KG1 (cell line): Measurements from ENCODE around the gene TNNI3K.

ENCODE experiments used
- DNase-seq: peaks from one replicate; lab custom pipeline; 2025; lab: John Stamatoyannopoulos, UW

TNNI3K gene

GRCh38 chr1:74437035-74437434, 201.8 kb downstream of the TNNI3K start:
- DNase-seq = no peak

GRCh38 chr1:74452035-74452434, 216.8 kb downstream of the TNNI3K start:
- DNase-seq = no peak

DNA sequence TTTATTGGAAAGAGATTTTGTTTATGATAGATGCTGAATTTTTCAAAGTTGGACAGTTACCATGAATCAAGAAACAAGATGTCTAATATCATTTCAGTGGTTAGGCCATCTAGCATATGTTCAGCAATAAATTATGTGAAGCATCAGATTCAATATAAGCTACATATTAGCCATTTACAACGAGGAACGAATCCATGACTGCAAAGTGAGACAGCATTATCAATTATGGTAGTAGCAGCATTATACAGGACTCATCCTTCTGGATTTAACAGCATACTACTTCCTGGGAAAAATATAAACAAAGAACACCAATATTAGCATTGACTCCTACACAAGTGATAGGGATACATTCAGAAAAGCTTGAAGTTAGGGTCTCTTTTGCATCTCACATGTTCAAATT, 218.1 kb downstream of the TNNI3K start:
- no peak for DNase-seq

GRCh38 chr1:74455390-74455789, 220.2 kb downstream of the TNNI3K start:
- DNase-seq = no peak

DNA sequence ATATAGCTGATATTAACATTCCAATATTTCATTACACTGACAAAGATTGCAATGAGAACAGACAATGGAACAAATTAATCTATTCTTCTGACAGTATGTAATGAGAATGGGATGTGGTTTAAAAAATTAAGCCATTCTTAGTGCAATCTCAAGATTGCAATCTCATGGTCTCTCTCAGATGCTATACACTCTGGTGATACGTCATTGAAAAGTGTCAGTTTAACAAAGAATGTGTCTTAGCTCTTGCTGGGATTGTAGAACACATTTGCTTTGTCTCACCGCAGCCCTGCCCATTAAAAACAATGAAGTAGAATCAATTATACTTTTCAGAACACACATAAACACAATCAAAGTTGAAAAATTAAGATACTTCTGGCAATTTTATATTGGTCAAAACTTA, 222.1 kb downstream of the TNNI3K start:
- DNase-seq = no peak

- DNase-seq = no peak
These were observed 228.3 kb downstream of the TNNI3K start for GRCh38 chr1:74463333-74463988.

DNA sequence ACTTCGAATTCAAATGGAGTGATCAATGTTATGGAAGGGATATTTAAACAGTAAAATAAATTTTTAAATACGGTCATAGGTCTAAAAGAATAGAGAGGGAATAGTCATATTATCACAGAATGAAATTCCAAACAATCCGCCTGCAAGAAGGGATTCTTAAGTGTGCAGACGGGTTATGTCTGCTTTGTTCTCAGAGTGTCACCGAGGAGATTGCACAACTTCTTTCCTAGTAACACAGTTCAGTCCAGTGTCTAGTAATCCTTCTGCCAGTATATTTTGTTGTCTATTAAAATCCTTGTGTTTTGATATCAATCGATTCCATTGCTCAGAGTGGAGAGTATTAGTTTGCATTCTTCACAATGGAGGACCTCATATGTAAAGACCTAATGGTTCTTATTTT, 228.8 kb downstream of the TNNI3K start:
- no peak for DNase-seq

DNA sequence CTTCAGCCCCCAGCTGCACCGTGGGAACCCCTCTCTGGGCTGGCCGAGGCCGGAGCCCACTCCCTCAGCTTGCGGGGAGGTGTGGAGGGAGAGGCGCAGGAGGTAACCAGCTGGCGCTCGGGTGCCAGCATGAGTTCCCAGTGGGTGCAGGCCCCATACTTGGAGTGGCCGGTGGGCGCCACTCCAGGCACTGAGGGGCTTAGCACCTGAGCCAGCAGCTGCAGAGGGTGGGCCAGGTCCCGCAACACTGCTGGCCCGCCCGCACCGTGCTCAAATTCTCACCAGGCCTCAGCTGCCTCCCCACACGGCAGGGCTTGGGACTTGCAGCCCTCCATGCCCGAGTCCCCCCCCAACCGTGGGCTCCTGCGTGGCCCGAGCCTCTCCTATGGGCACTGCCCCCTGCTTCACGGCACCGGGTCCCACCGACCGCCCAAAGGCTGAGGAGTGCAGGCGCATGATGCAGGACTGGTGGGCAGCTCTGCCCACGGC, 230.1 kb downstream of the TNNI3K start:
- DNase-seq = no peak

- no peak for DNase-seq
These were observed 232.7 kb downstream of the TNNI3K start for GRCh38 chr1:74467786-74468377.

- DNase-seq = peak; percentile 3
These were observed 233.9 kb downstream of the TNNI3K start for GRCh38 chr1:74468982-74469603.

DNA sequence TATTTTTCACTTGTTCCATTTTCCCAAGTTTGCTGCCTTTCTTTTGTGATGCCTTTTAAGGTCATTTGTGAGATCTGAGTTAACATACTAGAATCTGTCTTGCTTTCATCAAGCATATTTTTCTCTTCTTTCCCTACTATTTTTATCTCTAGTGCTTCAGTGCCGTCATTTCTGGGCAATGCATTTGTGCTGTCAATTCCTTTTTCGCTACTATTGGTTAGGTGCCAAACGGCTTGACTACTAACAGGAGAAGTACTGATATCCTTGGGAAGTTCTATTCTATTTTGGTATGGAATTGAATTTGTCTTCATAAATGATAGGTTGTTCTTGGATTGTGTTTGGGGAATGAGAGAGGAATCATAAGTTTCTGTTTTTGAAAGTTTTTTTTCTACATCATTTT, 235.1 kb downstream of the TNNI3K start:
- no peak for DNase-seq

GRCh38 chr1:74470936-74471335, 235.7 kb downstream of the TNNI3K start:
- no peak for DNase-seq

- no peak for DNase-seq
These were observed 236.3 kb downstream of the TNNI3K start for GRCh38 chr1:74471470-74471869.

- no peak for DNase-seq
These were observed 239.4 kb downstream of the TNNI3K start for GRCh38 chr1:74474585-74474984.

DNA sequence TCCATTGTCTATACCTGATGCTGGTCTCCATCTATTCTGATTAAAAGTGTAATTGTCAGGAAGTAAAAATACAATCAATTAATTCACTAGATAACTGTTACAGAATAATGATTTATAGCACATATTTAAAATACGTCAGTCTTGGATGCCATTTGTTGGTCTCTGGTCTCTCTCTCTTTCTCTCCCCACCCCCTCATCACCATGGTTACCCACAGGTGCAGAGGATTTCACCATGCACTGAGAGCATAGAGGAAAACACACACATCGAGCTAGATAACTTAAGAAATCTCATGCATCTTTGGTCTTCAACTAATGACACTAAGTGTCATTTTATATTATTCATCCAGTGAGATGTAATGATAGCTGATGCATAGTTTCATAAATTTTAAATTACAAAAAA, 243.8 kb downstream of the TNNI3K start:
- DNase-seq = no peak

DNA sequence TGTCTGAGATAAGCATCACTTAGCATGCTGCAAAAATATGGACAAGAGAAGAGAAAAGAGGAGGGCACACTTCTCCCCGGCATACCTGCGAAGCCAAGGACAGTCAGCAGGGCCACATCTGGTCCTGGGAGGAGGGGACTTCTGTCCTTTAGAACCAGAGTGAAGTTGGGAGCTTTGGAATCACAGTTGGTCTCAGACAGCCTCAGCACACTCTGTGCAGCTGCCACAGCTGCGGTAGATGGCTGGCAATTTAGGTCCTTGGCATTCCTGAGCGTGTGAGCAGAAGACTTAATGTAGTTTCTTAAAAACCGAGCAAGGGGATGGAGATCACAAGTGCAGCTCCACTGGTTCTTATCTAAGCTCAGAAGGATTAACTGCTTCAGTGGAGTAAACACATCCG, 244.9 kb downstream of the TNNI3K start:
- DNase-seq = no peak

DNA sequence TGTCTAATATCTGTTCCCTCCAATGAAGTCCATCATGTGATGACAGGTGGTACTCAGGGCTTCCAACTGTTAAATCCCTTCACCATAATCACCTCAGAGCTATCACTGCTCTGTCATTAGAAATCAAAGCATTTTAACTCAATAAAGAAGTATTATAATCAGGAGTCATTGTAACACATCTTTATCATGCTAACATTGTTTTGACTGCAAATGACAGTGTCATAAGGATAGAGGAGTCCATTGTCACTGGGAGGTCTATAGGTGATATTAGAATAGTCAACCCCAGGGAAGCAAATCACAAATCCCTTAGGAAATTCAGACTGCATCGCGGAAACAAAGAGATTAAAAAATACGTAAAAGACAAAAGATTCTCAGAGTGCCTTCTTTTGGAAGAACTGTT, 246.4 kb downstream of the TNNI3K start:
- DNase-seq = no peak

DNA sequence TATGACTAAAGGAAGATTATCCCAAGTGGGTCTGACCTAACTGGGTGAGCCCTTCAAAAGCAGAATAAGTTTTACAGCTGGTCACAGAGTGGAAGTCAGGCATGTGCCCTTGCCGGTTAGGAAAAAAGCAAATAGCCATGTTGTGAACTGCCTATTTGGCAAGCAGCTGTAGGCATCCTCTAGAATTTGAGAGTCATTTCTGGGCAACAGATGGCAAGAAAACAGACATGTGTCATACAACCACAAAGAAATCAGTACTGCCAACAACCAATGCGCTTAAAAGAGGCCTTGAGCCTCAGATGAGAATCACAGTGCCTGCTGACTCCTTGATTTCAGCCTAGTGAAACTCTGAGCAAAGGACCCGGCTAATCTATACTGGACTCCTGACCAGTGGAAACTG, 250.4 kb downstream of the TNNI3K start:
- DNase-seq = no peak

DNA sequence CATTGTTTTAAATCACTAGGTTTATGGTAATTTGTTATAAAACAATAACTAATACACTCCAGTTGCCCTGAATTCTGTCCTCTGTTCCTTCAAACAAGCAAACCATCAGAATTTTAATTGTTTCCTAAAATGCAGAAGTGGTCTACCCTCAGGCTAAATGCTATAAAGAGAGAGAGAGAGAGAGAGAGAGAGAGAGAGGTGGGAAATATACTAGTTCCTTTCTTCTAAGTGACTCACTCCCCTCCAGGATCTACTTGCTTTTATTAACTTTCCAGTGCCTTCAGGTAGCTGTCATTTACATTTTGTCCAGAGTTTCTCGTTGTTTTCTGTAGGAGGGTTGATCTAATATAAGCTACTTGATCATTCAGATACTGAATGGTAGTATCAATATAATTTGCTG, 250.8 kb downstream of the TNNI3K start:
- no peak for DNase-seq

- DNase-seq = no peak
These were observed 261.5 kb downstream of the TNNI3K start for GRCh38 chr1:74496669-74497068.

- no peak for DNase-seq
These were observed 263.7 kb downstream of the TNNI3K start for GRCh38 chr1:74498901-74499300.

DNA sequence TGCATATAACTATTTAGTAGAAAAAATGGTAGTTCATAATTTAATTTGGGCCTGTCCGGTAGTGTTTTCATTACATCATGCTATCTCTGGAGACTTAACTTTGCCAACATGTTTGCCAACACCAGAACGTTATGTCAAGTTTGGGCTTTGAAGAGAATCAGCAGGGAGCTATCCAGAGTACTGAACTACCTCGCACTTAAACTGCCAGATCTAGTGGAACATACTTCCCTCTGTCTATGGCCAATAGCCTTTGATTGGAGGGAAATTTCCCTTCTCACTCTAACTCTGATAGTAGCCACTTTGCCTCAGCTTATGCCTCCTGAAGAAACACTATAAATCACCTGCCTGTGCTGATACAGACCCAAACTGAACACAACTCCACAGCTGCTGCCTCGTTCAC, 267.2 kb downstream of the TNNI3K start:
- DNase-seq = peak; percentile 13

DNA sequence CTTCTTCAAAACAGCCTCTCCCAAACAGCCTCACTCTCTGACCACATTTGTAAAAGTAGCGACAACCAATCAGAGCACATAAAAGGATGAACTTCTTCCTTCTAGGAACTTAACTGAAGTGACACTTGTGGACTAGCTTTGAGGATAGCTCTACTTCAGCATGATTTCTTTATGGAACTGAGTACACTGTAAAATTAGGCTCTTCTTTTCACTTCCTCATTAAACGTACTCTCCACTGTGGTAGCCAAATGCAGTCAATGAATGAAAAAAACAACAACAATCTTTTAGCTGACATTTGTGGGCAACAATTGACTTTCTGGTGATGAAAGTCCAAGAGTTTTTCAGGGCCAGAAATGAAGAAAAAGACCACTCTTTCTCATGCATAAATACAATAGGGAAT, 267.7 kb downstream of the TNNI3K start:
- no peak for DNase-seq
